Activated CD4-positive, alpha-beta T cell treated with anti-CD3 and anti-CD28 coated beads, Interleukin-2, amount 50 U/mL, for 24 hours (primary cell): Measurements from ENCODE around the gene MST1R.

Experiments
- DNase-seq, 2 donors: peaks; one replicate each; pipeline ENCODE4 v3.0.0-alpha.2; 2020; ENCODE audit warnings: low read depth in 1 of 2, low spot score in 1 of 2

The MST1R gene

DNA sequence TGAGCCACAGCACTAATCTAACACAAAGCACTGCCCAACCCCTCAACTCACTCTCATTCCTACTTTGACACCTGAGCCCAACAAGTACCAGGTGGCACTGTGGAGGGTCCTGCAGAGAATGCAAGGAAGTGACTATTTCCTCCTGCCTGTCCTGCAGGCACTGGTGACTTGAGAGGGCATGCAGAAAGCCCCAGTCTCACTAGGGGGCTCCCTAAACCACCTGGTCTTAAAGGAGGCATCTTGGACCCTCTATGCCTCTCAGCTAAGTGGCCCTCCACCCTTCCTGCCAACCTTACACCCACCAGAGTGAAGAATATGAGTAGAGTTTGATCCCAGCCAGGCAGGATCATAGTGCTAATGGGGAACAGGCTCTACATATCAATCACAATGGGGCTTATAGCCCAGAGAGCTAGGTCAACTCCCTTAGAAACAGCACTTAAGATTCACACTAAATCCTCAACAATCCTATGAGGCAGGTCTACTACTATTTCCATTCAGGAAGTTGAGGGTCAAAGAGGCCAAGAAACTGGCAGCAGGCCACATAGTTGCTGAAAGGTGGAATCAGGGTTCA, 62.5 kb downstream of the MST1R start:
- DNase-seq = no peak

- DNase-seq = no peak
These were observed 63.3 kb downstream of the MST1R start for GRCh38 chr3:49840388-49840787.

DNA sequence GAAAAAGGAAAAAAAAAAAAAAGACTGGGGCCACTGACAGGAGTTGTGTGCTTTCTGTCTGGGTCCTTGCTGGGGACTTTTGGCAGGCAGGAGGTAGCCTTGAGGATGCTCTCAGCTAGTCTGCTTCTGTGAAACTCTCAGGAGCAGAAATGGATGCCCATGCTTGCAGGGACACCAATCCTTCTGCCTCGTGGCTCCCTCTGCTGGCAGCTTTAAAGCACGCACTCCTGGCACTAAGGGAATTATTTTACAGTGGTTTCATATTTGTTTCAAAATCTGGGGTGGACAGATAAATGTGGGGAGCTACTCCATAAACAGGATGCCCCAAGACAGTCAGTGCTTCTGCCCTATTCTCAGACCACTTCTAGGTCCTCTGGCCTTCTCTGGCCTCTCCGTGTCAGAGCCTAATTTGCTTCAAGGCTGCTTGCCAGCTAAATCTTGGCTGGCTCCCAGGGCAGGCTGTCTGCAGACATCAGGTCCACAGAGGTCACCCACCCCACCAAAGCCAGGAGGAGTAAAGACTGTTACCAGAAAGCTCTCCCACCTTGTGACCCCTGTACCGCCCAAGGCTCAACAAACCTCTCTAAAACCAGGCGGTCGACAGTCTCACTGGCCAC, 64.4 kb downstream of the MST1R start:
- DNase-seq = peak; percentile 46 to 73
